ENCODE results near the gene SYCE3. TPM values are rescaled to one million over a fixed set of nuclear protein-coding genes. Genes with fewer than 3 reads are reported as not detected.
A peak's percentile ranks its signal among the peaks of the same experiment; 100 is the strongest.

The SYCE3 gene
- polyA plus RNA-seq, 1 of the 3 experiments (the other 2 are of a cell fraction) = 3.6 TPM

DNA sequence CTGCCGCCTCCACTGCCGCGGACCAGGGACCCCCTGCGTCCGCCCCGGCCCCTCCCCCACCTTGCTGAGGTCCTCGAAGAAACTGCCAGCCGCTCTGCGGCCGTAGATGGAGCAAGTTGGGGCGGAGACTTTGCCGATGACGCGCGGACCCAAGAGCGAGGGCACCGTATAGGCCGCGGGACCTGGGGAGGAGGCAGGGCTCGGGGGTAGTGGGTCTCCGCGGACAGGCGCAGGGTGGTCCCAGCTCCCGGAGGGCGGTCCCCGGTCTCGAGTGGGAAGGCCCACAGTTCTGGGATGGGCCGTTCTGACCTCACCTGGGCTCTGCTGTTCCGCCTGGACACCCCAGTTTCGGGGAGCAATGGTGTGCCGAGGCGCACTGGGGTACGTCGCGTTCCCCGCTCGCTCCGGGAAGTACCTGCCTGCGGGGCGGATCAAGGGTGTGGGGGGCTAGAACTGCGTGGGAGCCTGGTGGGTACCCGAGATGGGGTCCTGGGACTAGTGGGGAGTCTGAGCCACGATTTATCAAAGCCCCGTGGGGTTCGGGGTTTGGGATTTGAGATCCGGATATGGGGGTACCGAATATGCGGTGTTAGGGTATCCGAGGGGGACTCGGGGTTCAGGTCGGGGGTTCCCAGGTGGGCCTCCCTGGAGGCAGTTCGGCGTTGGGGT lies 31.7 kb downstream of the SYCE3 start:
- H3K4me2 ChIP-seq = peak overlapping the region; percentile 92
- no peak overlapping the region for H2AFZ ChIP-seq (ENCODE audit: low read depth)
- H3K27ac ChIP-seq (ENCODE audit: low read depth in 2 of 2, low read length in 1 of 2) = no peak overlapping the region; a peak in 1 of 4 replicates
- WGBS (ENCODE audit: low lambda C conversion rate) = 23% methylated on average over 26 of the region's 53 CpGs
- no peaks in the 10 kb centered on the region for H3K9me2 ChIP-seq
- peaks cover 0 to 21% of the 10 kb centered on the region in 2 experiments; a peak in 1 of 4 replicates for H3K4me1 ChIP-seq (ENCODE audit: control insufficient read depth in 1 of 2, insufficient read depth in 2 of 2, low read depth in 1 of 2, low read length in 1 of 2)
- H4K20me1 ChIP-seq (ENCODE audit: insufficient read depth) = no peaks in the 10 kb centered on the region
- H3K36me3 ChIP-seq (replicated peaks in 1 of 2; ENCODE audit: control insufficient read depth in 1 of 2, insufficient read depth in 2 of 2, low read length in 1 of 2) = no peaks in the 10 kb centered on the region
- no peaks in the 10 kb centered on the region for H3K27me3 ChIP-seq (ENCODE audit: insufficient read depth)
- no peaks in the 10 kb centered on the region for H3K9me3 ChIP-seq
- ChIA-PET POLR2A (no interaction called here), CTCF (interaction anchor here (0.9 to 1.5 kb wide), 5 partner anchors 10 to 189 kb away, joined by 3 to 12 read pairs (median 3); partner anchors contain the start of gene SYCE3)
- DNase-seq = no peak
- 0 out of 2 replicates have a peak overlapping the region, but pooled peaks have one; percentile 62 for H3K9ac ChIP-seq
- TF ChIP-seq NRF1 (IDR thresholded peaks at IDR 0.05; ENCODE audit: low read depth, low read length) = no peak
- TF ChIP-seq, protein P1, sequence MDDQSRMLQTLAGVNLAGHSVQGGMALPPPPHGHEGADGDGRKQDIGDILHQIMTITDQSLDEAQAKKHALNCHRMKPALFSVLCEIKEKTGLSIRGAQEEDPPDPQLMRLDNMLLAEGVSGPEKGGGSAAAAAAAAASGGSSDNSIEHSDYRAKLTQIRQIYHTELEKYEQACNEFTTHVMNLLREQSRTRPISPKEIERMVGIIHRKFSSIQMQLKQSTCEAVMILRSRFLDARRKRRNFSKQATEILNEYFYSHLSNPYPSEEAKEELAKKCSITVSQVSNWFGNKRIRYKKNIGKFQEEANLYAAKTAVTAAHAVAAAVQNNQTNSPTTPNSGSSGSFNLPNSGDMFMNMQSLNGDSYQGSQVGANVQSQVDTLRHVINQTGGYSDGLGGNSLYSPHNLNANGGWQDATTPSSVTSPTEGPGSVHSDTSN (IDR thresholded peaks at IDR 0.05) = peak; percentile 3; the same call in 1 of the 2 replicates
- H3K79me2 ChIP-seq (ENCODE audit: insufficient read depth) = no peaks in the 10 kb centered on the region
- peaks cover 19% of the 10 kb centered on the region for H3F3A ChIP-seq (replicated peaks; ENCODE audit: insufficient read depth)
- peak overlapping the region; percentile 54 to 59; a peak in 3 of 4 replicates for H3K4me3 ChIP-seq (ENCODE audit: low read depth in 2 of 2, low read length in 1 of 2)

DNA sequence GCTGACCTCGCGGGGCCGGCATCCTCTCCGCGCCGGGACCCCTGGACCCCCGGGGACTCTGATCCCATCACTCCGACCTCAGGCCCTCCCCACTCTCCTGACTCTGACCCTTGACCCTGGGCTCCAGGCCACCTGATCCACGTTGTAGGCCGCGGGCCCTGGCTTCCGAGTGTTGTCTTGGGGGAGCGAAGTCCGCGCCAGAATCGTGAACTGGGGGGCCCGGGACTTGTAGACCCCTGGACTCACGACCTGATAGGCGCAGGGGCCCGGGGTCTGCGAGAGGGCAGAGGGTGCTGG lies 32.2 kb downstream of the SYCE3 start:
- Histone ChIP-seq H3K9ac (no peak overlapping the region), H3F3A (replicated peaks; ENCODE audit: insufficient read depth) (peaks cover 19% of the 10 kb centered on the region), H3K79me2 (ENCODE audit: insufficient read depth) (no peaks in the 10 kb centered on the region), H3K4me2 (peak overlapping the region; percentile 92; the same call in 1 of the 2 replicates), H2AFZ (ENCODE audit: low read depth) (no peak overlapping the region), H3K4me1 (ENCODE audit: control insufficient read depth in 1 of 2, insufficient read depth in 2 of 2, low read depth in 1 of 2, low read length in 1 of 2) (peaks cover 0 to 21% of the 10 kb centered on the region in 2 experiments; a peak in 1 of 4 replicates), H3K27ac (ENCODE audit: low read depth in 2 of 2, low read length in 1 of 2) (no peak overlapping the region), H3K36me3 (replicated peaks in 1 of 2; ENCODE audit: control insufficient read depth in 1 of 2, insufficient read depth in 2 of 2, low read length in 1 of 2) (no peaks in the 10 kb centered on the region), H3K4me3 (ENCODE audit: low read depth in 2 of 2, low read length in 1 of 2) (no peak overlapping the region), H3K9me3 (no peaks in the 10 kb centered on the region), H4K20me1 (ENCODE audit: insufficient read depth) (no peaks in the 10 kb centered on the region), H3K9me2 (no peaks in the 10 kb centered on the region), H3K27me3 (ENCODE audit: insufficient read depth) (no peaks in the 10 kb centered on the region)
- TF ChIP-seq, protein P2, sequence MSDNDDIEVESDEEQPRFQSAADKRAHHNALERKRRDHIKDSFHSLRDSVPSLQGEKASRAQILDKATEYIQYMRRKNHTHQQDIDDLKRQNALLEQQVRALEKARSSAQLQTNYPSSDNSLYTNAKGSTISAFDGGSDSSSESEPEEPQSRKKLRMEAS (IDR thresholded peaks at IDR 0.05; ENCODE audit: low read depth) = no peak
- TF ChIP-seq RXRA (IDR thresholded peaks at IDR 0.05; ENCODE audit: borderline replicate concordance, low read depth) (no peak), GATA2 (CRISPR knock-in tag; IDR thresholded peaks at IDR 0.05) (no peak), ELF1 (IDR thresholded peaks at IDR 0.05) (no peak), NRF1 (IDR thresholded peaks at IDR 0.05; ENCODE audit: low read depth, low read length) (no peak), POLR2AphosphoS5 (IDR thresholded peaks at IDR 0.05; ENCODE audit: low read depth, low read length) (no peak), EP300 (IDR thresholded peaks at IDR 0.05; ENCODE audit: borderline replicate concordance in 1 of 2, low read depth in 1 of 2, low read length in 1 of 2) (no peak), RAD21 (IDR thresholded peaks at IDR 0.05; ENCODE audit: low read length) (no peak), TCF12 (IDR thresholded peaks at IDR 0.05) (no peak), TEAD4 (IDR thresholded peaks at IDR 0.05; ENCODE audit: borderline replicate concordance, insufficient read depth) (no peak), JUND (IDR thresholded peaks at IDR 0.05) (no peak), YY1 (IDR thresholded peaks at IDR 0.05; ENCODE audit: low read depth) (no peak)
- TF ChIP-seq, protein P1 (IDR thresholded peaks at IDR 0.05) = no peak
- TF ChIP-seq, protein P3, sequence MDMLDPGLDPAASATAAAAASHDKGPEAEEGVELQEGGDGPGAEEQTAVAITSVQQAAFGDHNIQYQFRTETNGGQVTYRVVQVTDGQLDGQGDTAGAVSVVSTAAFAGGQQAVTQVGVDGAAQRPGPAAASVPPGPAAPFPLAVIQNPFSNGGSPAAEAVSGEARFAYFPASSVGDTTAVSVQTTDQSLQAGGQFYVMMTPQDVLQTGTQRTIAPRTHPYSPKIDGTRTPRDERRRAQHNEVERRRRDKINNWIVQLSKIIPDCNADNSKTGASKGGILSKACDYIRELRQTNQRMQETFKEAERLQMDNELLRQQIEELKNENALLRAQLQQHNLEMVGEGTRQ (IDR thresholded peaks at IDR 0.05; ENCODE audit: borderline replicate concordance, low read depth, low read length) = no peak
- no peak for DNase-seq
- 68% methylated on average over 15 of the region's 21 CpGs for WGBS (ENCODE audit: low lambda C conversion rate)
- ChIA-PET CTCF (no interaction called here), POLR2A (no interaction called here)
